ENCODE data around the gene FAM151B. TPM values are rescaled to one million over a fixed set of nuclear protein-coding genes. Genes with fewer than 3 reads are reported as not detected.

Gene FAM151B
- total RNA-seq, 4 donors from 2014 or later = 2.6 to 8.1 (median 4.5) TPM

DNA sequence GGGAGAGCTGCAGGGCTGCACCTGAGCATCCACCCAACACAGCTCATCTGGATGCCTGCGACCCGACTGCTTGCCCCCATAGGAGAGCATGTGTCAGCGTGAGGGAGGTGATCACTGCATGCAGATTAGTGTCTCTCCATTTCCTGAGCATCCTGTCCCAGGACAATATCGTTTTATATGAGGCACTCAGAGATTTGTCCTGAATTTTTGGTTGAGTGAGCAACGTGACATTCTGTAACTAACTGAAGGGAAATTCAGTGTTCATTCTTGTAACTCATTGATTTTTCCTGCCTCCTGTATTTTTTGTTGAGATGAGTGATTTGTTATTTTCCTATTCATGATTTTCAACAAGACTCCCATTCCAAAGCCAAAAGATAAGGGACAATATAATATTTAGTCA, 102.9 kb downstream of the FAM151B start:
- intact Hi-C loops (cut with DNase I) = no loop called here
- Histone ChIP-seq H3K4me1 (peaks cover 24 to 25% of the 10 kb centered on the region in 2 donors), H3K4me3 (replicated peaks in 1 of 3) (no peak overlapping the region), H3K36me3 (no peaks in the 10 kb centered on the region), H3K9me3 (no peaks in the 10 kb centered on the region), H3K27me3 (no peaks in the 10 kb centered on the region), H3K27ac (no peak overlapping the region)
- TF ChIP-seq, protein P1, sequence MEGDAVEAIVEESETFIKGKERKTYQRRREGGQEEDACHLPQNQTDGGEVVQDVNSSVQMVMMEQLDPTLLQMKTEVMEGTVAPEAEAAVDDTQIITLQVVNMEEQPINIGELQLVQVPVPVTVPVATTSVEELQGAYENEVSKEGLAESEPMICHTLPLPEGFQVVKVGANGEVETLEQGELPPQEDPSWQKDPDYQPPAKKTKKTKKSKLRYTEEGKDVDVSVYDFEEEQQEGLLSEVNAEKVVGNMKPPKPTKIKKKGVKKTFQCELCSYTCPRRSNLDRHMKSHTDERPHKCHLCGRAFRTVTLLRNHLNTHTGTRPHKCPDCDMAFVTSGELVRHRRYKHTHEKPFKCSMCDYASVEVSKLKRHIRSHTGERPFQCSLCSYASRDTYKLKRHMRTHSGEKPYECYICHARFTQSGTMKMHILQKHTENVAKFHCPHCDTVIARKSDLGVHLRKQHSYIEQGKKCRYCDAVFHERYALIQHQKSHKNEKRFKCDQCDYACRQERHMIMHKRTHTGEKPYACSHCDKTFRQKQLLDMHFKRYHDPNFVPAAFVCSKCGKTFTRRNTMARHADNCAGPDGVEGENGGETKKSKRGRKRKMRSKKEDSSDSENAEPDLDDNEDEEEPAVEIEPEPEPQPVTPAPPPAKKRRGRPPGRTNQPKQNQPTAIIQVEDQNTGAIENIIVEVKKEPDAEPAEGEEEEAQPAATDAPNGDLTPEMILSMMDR (IDR thresholded peaks at IDR 0.05) = no peak
- no peak for TF ChIP-seq POLR2A (IDR thresholded peaks at IDR 0.05)
- WGBS, 2 donors = 64 to 73% methylated on average over 5 of the region's 5 CpGs
- DNase-seq = no peak

DNA sequence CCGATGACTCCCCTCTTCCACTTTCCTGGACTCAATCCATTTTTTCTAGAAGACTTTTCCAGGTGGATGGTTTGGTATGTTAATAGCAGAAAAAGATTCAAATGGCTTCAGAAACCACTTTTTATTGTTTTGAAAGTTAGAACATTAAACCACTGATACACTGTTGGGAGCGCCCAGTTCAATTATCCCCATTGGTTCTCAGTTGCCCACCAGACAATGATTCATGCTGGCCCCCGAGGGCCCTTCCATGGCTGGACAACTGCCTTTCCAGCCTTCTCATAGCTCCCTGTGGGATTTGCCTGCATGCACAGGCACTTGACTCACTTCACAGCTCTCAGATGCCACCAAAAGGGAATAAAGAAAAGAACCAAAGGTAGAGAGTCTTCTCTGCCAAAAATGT, 103.5 kb downstream of the FAM151B start:
- no peak for TF ChIP-seq POLR2A (IDR thresholded peaks at IDR 0.05)
- TF ChIP-seq, protein P1 (IDR thresholded peaks at IDR 0.05) = no peak
- intact Hi-C loops (cut with DNase I) = no loop called here
- Histone ChIP-seq H3K4me3 (replicated peaks in 1 of 3) (no peak overlapping the region), H3K27ac (peak overlapping the region in 2 of 3 donors; percentile 36 to 46), H3K9me3 (no peaks in the 10 kb centered on the region), H3K27me3 (no peaks in the 10 kb centered on the region), H3K4me1 (peaks cover 24 to 25% of the 10 kb centered on the region in 2 donors), H3K36me3 (no peaks in the 10 kb centered on the region)
- peak; percentile 51 to 63 for DNase-seq
- WGBS, 2 donors = 46 to 48% methylated on average over 3 of the region's 3 CpGs

GRCh38 chr5:80592105-80592504, 104.2 kb downstream of the FAM151B start:
- Histone ChIP-seq H3K4me3 (replicated peaks in 1 of 3) (no peak overlapping the region), H3K27me3 (no peaks in the 10 kb centered on the region), H3K4me1 (peaks cover 24 to 25% of the 10 kb centered on the region in 2 donors), H3K9me3 (no peaks in the 10 kb centered on the region), H3K27ac (no peak overlapping the region), H3K36me3 (no peaks in the 10 kb centered on the region)
- intact Hi-C loops (cut with DNase I) = no loop called here
- WGBS, 2 donors = 25 to 31% methylated on average over 1 of the region's 1 CpG
- TF ChIP-seq, protein P1 (IDR thresholded peaks at IDR 0.05) = no peak
- TF ChIP-seq POLR2A (IDR thresholded peaks at IDR 0.05) = no peak
- no peak for DNase-seq

Other genes with a start within 250 kb of the FAM151B start
- gene SERINC5, start 232.1 kb upstream of the FAM151B start, total RNA-seq = 10 to 100 TPM; 22.6 to 26.9 (median 24.8) TPM
- gene SPZ1, start 168.1 kb upstream of the FAM151B start, total RNA-seq = not detected
- gene ZFYVE16, start 80.0 kb upstream of the FAM151B start, total RNA-seq = 10 to 100 TPM; 31.8 to 64.7 (median 45.2) TPM
- not detected for gene ANKRD34B, start 82.2 kb downstream of the FAM151B start, total RNA-seq
- 10 to 100 TPM; 25.9 to 45.0 (median 26.1) TPM for gene MSH3, start 166.6 kb downstream of the FAM151B start, total RNA-seq
- 10 to 100 TPM in 3 of 4 donors, 1 to 10 TPM in 1; 5.6 to 12.8 (median 11.5) TPM for gene DHFR, start 166.9 kb downstream of the FAM151B start, total RNA-seq